Mesenchymal stem cell (in vitro differentiated cells and primary cell): ENCODE measurements around the gene MYH14.

Experiments used
- DNase-seq: peaks from one replicate; pipeline ENCODE4 v3.0.0-alpha.2; 2013
- H2AFZ ChIP-seq: one replicate; pipeline ENCODE4 v1.6.1; 2013; ENCODE audit warnings: low read depth, mild to moderate bottlenecking, control low read depth, inconsistent platforms, low read length, moderate library complexity
- H2AK5ac ChIP-seq: 2 replicates; pipeline ENCODE4 v1.6.1; 2013; ENCODE audit warnings: low read length, moderate library complexity, mild to moderate bottlenecking, inconsistent platforms; ENCODE audit not compliant: severe bottlenecking
- H2BK120ac ChIP-seq: one replicate; pipeline ENCODE4 v1.6.1; 2013; ENCODE audit warnings: low read depth, mild to moderate bottlenecking, inconsistent platforms, low read length, moderate library complexity
- H2BK12ac ChIP-seq, 2 experiments: one replicate each; pipeline ENCODE4 v1.6.1; 2013; ENCODE audit warnings: inconsistent platforms in 2 of 2, low read length in 2 of 2, mild to moderate bottlenecking in 2 of 2, moderate library complexity in 2 of 2, control low read depth in 1 of 2
- H2BK15ac ChIP-seq: one replicate; pipeline ENCODE4 v1.6.1; 2013; ENCODE audit warnings: mild to moderate bottlenecking, low read depth, inconsistent platforms; ENCODE audit not compliant: poor library complexity, severe bottlenecking
- H2BK5ac ChIP-seq: 2 replicates; pipeline ENCODE4 v1.6.1; 2013; ENCODE audit warnings: low read depth, mild to moderate bottlenecking, low read length, control low read depth, inconsistent platforms; ENCODE audit not compliant: poor library complexity, severe bottlenecking
- H3K14ac ChIP-seq, 2 experiments: one replicate each; pipeline ENCODE4 v1.6.1; 2013; ENCODE audit warnings: inconsistent platforms in 2 of 2, low read length in 2 of 2, control low read depth in 1 of 2, mild to moderate bottlenecking in 1 of 2, moderate library complexity in 1 of 2
- H3K18ac ChIP-seq, 2 experiments: one replicate each; pipeline ENCODE4 v1.6.1; 2013; ENCODE audit warnings: inconsistent platforms in 2 of 2, low read length in 2 of 2, control low read depth in 1 of 2, low read depth in 1 of 2, mild to moderate bottlenecking in 1 of 2
- H3K23ac ChIP-seq, 2 experiments: one replicate each; pipeline ENCODE4 v1.6.1; 2013; ENCODE audit warnings: inconsistent platforms in 2 of 2, low read length in 2 of 2, mild to moderate bottlenecking in 2 of 2, moderate library complexity in 2 of 2, control low read depth in 1 of 2
- H3K27ac ChIP-seq: 2 replicates; pipeline ENCODE4 v1.5.1; 2013; ENCODE audit warnings: mild to moderate bottlenecking, moderate library complexity, low read length, control low read depth, inconsistent platforms; ENCODE audit not compliant: poor library complexity, severe bottlenecking
- H3K27me3 ChIP-seq, 2 experiments: 2 replicates each; pipeline versions ENCODE4 v1.6.1 to v1.7.0; 2013; ENCODE audit warnings: low read length in 2 of 2, mild to moderate bottlenecking in 2 of 2, moderate library complexity in 2 of 2, control low read depth in 1 of 2, inconsistent platforms in 1 of 2; ENCODE audit not compliant: control insufficient read depth in 1 of 2, insufficient read depth in 1 of 2
- H3K36me3 ChIP-seq, 2 experiments: 2 replicates each; pipeline versions ENCODE4 v1.6.1 to v1.7.0; 2013; ENCODE audit warnings: low read length in 2 of 2, control low read depth in 1 of 2, inconsistent platforms in 1 of 2, low read depth in 1 of 2, mild to moderate bottlenecking in 1 of 2; ENCODE audit not compliant: insufficient read depth in 2 of 2, control insufficient read depth in 1 of 2
- H3K4ac ChIP-seq, 2 experiments: one replicate each; pipeline ENCODE4 v1.6.1; 2013; ENCODE audit warnings: inconsistent platforms in 2 of 2, low read length in 2 of 2, mild to moderate bottlenecking in 2 of 2, moderate library complexity in 2 of 2, control low read depth in 1 of 2, low read depth in 1 of 2
- H3K4me1 ChIP-seq: 2 replicates; pipeline ENCODE4 v1.6.1; 2013; ENCODE audit warnings: low read depth, low read length, control low read depth; ENCODE audit not compliant: control insufficient read depth, insufficient read depth
- H3K4me2 ChIP-seq: 2 replicates; pipeline ENCODE4 v1.6.1; 2013; ENCODE audit warnings: low read length, mild to moderate bottlenecking, inconsistent platforms; ENCODE audit not compliant: poor library complexity, severe bottlenecking
- H3K4me3 ChIP-seq, 2 experiments: 2 replicates each; pipeline versions ENCODE4 v1.5.1 to v1.7.0; 2013; ENCODE audit warnings: low read length in 2 of 2, mild to moderate bottlenecking in 2 of 2, control low read depth in 1 of 2, low read depth in 1 of 2; ENCODE audit not compliant: insufficient read depth in 1 of 2
- H3K79me1 ChIP-seq: replicated peaks from 2 replicates; pipeline ENCODE4 v1.6.1; 2013; ENCODE audit warnings: mild to moderate bottlenecking, control low read depth, low read length, inconsistent platforms; ENCODE audit not compliant: poor library complexity, severe bottlenecking
- H3K9ac ChIP-seq: 2 replicates; pipeline ENCODE4 v1.7.0; 2013; ENCODE audit warnings: mild to moderate bottlenecking, low read length, moderate library complexity
- H3K9me3 ChIP-seq: 2 replicates; pipeline ENCODE4 v1.7.0; 2013; ENCODE audit warnings: mild to moderate bottlenecking, low read length; ENCODE audit not compliant: control insufficient read depth
- H4K8ac ChIP-seq: one replicate; pipeline ENCODE4 v1.6.1; 2013; ENCODE audit warnings: inconsistent platforms, mild to moderate bottlenecking, low read length, moderate library complexity
- H4K91ac ChIP-seq: one replicate; pipeline ENCODE4 v1.6.1; 2013; ENCODE audit warnings: mild to moderate bottlenecking, low read length, inconsistent platforms
- WGBS: methylation state at CpG from one replicate; pipeline ENCODE4 v1.1.7; 2013; ENCODE audit warnings: mixed read lengths; 5-methylcytosine and 5-hydroxymethylcytosine counted together

MYH14 gene

DNA sequence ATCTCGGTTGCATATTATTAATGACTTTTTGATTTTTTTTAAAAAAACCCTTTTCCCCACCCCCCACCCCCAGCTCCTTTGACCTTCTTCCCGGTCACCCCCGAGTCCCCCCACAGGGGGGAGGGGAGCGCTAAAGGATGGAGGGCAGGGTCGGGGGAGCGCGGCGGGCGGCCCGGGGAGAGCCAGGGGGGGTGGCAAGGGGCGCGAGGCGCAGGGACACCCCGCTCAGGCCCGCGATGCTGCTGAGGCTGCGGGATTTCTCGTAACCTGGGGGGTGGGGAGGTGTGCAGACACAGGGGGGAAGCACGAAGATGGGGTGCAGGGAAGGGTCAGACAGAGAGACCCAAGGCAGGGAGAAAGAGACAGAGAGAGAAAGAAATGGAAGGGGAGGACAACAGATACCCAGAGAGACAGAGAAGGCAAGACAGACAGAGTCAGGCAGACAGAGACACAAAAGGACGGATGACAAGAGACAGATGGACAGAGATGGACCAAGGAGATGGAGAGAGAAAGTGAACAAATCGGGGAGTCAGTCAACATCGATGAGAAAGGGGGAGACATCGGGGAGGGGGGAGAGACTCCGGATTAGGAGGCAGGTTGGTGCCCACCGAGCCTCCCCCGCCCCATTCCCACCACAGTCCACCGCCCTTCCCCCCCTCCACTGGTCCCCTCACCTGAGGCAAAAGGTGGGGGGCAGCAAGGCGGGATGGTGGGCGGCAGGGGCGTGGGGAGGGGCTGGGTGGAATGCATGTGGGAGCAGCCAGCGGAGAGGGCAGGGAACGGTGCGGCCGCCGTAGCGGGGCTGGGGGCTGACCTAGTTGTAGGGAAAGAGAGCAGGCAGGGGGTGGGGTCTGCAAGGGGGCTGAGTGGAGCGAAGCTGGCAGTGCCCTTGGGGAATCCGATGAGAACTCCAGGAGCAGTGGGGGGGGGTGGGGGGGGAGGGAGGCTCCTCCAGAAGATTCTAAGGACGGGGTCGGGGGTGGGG is 111.6 kb downstream of the MYH14 start:
- Histone ChIP-seq H2BK5ac (no peak overlapping the region), H2BK12ac (no peak overlapping the region), H3K4me1 (no peaks in the 10 kb centered on the region), H2BK15ac (no peak overlapping the region), H3K9ac (no peak overlapping the region), H4K8ac (no peak overlapping the region), H2AK5ac (no peak overlapping the region), H3K27me3 (peaks cover 42 to 60% of the 10 kb centered on the region in 2 experiments), H4K91ac (no peak overlapping the region), H3K4ac (no peak overlapping the region), H3K36me3 (no peaks in the 10 kb centered on the region), H3K27ac (no peak overlapping the region), H3K9me3 (no peaks in the 10 kb centered on the region), H2BK120ac (no peak overlapping the region), H3K79me1 (no peaks in the 10 kb centered on the region), H2AFZ (no peak overlapping the region), H3K14ac (no peak overlapping the region), H3K23ac (no peak overlapping the region), H3K4me3 (no peak overlapping the region), H3K18ac (no peak overlapping the region), H3K4me2 (no peak overlapping the region)
- no peak for DNase-seq
- 3% methylated on average over 26 of the region's 40 CpGs for WGBS

DNA sequence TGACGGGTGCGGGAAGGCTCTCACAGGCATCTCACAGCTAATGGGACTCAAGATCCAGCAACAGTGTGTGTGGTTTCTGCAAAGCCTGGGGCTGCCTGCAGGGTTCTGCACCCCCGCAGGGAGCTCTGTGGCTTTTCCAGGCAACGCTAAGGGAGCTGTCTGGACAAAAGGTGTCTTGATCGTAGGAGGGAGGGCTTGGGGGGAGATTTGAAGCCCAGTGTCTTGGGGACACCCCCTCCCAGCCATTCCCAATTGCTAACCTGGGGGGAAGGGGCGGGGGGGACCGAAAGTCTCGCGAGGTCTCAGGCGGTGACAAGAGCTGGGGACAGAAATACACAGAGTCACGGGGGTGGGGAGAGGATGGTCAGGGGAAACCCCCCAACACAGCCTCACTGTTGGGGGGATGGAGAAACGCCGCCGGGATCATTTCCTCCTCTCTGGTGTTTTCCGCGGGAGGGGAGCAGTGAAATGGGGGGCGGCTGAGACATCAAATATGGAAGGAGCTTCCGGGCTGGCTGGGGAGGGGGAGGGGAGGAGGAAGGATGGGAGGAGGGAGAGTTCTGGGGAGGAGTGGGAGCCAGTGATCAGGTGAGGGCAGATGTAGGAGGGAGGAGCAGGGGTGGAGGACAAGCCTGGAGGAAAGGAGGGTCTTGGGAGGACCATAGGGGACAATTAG is 112.5 kb downstream of the MYH14 start:
- no peak overlapping the region for H3K4me2 ChIP-seq

DNA sequence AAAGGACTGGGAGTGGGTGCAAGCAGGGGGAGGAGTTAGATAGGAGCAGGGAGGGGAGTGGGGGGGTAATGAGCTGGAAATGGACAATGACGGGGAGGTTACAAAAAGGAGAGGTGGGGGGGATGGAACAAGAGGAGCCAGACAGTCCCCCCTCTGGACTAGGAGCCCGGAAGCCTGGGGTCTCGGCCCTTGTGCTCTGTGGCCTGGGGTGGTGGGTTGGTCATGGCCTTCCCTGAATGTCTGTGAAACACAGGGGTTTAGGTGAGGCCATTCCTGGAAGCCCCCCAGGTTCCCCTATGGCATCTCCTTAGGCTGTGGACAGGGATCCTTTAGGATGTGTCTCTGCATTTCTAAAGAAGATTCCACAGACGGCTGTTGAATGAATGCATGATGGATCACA is 113.7 kb downstream of the MYH14 start:
- H3K36me3 ChIP-seq: no peaks in the 10 kb centered on the region
- no peaks in the 10 kb centered on the region for H3K9me3 ChIP-seq
- H2BK120ac ChIP-seq: no peak overlapping the region
- DNase-seq: no peak
- H2AFZ ChIP-seq: no peak overlapping the region
- H3K23ac ChIP-seq: no peak overlapping the region
- H3K4me2 ChIP-seq: no peak overlapping the region
- no peak overlapping the region for H3K14ac ChIP-seq
- no peak overlapping the region for H4K91ac ChIP-seq
- no peaks in the 10 kb centered on the region for H3K4me1 ChIP-seq
- H2BK15ac ChIP-seq: no peak overlapping the region
- no peaks in the 10 kb centered on the region for H3K79me1 ChIP-seq
- H2BK5ac ChIP-seq: no peak overlapping the region
- no peak overlapping the region for H3K9ac ChIP-seq
- H3K4me3 ChIP-seq: no peak overlapping the region
- H3K27ac ChIP-seq: no peak overlapping the region
- H3K27me3 ChIP-seq: peaks cover 34 to 43% of the 10 kb centered on the region in 2 experiments
- H3K4ac ChIP-seq: no peak overlapping the region
- no peak overlapping the region for H2AK5ac ChIP-seq
- H3K18ac ChIP-seq: no peak overlapping the region
- WGBS: 81% methylated on average over 4 of the region's 4 CpGs
- H2BK12ac ChIP-seq: no peak overlapping the region
- H4K8ac ChIP-seq: no peak overlapping the region

More for the DNA sequence above, 112.5 kb downstream of the MYH14 start:
- no peaks in the 10 kb centered on the region for H3K79me1 ChIP-seq
- H2BK12ac ChIP-seq: no peak overlapping the region
- WGBS: 5% methylated on average over 13 of the region's 18 CpGs
- no peak overlapping the region for H2BK5ac ChIP-seq
- H3K4me1 ChIP-seq: no peaks in the 10 kb centered on the region
- DNase-seq: no peak
- H3K23ac ChIP-seq: no peak overlapping the region
- H3K4ac ChIP-seq: no peak overlapping the region
- H2AK5ac ChIP-seq: no peak overlapping the region
- H3K4me3 ChIP-seq: no peak overlapping the region
- no peak overlapping the region for H3K27ac ChIP-seq
- H3K27me3 ChIP-seq: peaks cover 38 to 52% of the 10 kb centered on the region in 2 experiments
- no peaks in the 10 kb centered on the region for H3K36me3 ChIP-seq
- H2BK120ac ChIP-seq: no peak overlapping the region
- H2AFZ ChIP-seq: no peak overlapping the region
- H2BK15ac ChIP-seq: no peak overlapping the region
- no peak overlapping the region for H4K8ac ChIP-seq
- H3K18ac ChIP-seq: no peak overlapping the region
- no peak overlapping the region for H3K14ac ChIP-seq
- no peak overlapping the region for H4K91ac ChIP-seq
- no peak overlapping the region for H3K9ac ChIP-seq
- no peaks in the 10 kb centered on the region for H3K9me3 ChIP-seq

GRCh38 chr19:50318438-50318837 is 115.0 kb downstream of the MYH14 start:
- DNase-seq: no peak
- H2AK5ac ChIP-seq: no peak overlapping the region
- no peaks in the 10 kb centered on the region for H3K79me1 ChIP-seq
- H3K9ac ChIP-seq: no peak overlapping the region
- no peaks in the 10 kb centered on the region for H3K4me1 ChIP-seq
- H2BK15ac ChIP-seq: no peak overlapping the region
- no peak overlapping the region for H3K23ac ChIP-seq
- no peak overlapping the region for H3K4ac ChIP-seq
- H3K4me3 ChIP-seq: no peak overlapping the region
- no peak overlapping the region for H3K4me2 ChIP-seq
- no peak overlapping the region for H3K27ac ChIP-seq
- peaks cover 23 to 32% of the 10 kb centered on the region in 2 experiments for H3K27me3 ChIP-seq
- H4K8ac ChIP-seq: no peak overlapping the region
- no peak overlapping the region for H3K14ac ChIP-seq
- no peaks in the 10 kb centered on the region for H3K9me3 ChIP-seq
- WGBS: 80% methylated on average over 8 of the region's 8 CpGs
- H2BK5ac ChIP-seq: no peak overlapping the region
- H3K36me3 ChIP-seq: no peaks in the 10 kb centered on the region
- H4K91ac ChIP-seq: no peak overlapping the region
- no peak overlapping the region for H2BK120ac ChIP-seq
- no peak overlapping the region for H2AFZ ChIP-seq
- H3K18ac ChIP-seq: no peak overlapping the region
- no peak overlapping the region for H2BK12ac ChIP-seq
